Measurements from ENCODE around the gene SLC9C2. TPM values are rescaled to one million over a fixed set of nuclear protein-coding genes. Genes with fewer than 3 reads are reported as not detected.
"Not testable (repeated sequence)": the region's sequence is repeated elsewhere in the genome, so short reads cannot be mapped to it uniquely, and the experiment has no call there.

The SLC9C2 gene
- total and polyA plus RNA-seq, 2 experiments from 2014 or later: not detected

DNA sequence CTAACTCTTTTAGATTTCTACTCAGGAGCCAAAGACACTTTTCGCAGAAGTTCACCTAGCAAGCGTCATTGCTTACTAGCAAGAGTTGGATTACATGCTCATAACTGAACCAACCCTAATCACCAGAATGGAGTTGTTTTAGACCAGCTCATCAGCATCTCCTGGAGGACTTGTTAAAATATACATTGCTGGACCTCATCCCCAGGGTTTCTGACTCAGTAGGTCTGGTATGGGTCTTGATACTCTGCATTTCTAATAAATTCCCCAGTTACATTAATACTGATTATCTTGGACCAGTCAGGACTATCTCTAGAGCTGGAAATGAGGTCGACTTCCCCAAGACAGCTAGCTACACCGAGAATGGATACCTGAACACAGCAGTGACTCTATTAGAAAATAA is 135.4 kb downstream of the SLC9C2 start:
- 98% methylated on average over 4 of the region's 4 CpGs for WGBS, 2 experiments (ENCODE audit: low coverage in 1 of 2, low lambda C conversion rate in 2 of 2, missing lambda C conversion rate in 2 of 2)

DNA sequence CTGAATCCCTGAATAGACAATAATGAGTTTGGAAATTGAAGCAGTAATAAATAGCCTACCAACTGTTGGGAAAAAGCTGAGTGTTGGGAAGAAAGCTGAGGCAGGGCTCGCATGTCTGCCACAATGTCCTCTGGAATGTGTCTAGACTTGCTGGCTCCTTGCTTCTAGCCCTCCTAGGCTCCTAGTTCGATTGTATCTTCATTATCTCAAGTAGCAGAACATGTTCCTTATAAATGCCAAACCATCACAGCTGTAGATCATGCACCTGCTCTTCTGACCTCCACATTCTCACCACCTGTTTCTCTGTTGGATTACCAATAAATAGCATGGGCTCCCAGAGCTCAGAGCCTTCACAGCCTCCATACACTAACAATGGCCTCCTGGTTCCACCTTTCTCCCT is 138.7 kb downstream of the SLC9C2 start:
- H3K4me3 ChIP-seq; H4K20me1 ChIP-seq (ENCODE audit: insufficient read depth); H3K4me2 ChIP-seq (ENCODE audit: unreplicated experiment); H3K9ac ChIP-seq; H3K9me3 ChIP-seq (ENCODE audit: low read depth); H2AFZ ChIP-seq; H3K4me1 ChIP-seq (ENCODE audit: insufficient read depth); H3K27me3 ChIP-seq (replicated peaks; ENCODE audit: insufficient read depth); in situ Hi-C loops (cut with MboI); H3F3A ChIP-seq (ENCODE audit: insufficient read depth); H3K9me2 ChIP-seq (ENCODE audit: insufficient read depth); H3K27ac ChIP-seq; DNase-seq: not testable (repeated sequence)
- H3K79me2 ChIP-seq (ENCODE audit: insufficient read depth): peaks cover 57% of the 10 kb centered on the region
- 77 to 78% methylated on average over 2 of the region's 2 CpGs for WGBS, 2 experiments (ENCODE audit: low coverage in 1 of 2, low lambda C conversion rate in 2 of 2, missing lambda C conversion rate in 2 of 2)
- 0 out of 2 replicates have a peak, but pooled peaks cover 11% of the 10 kb centered on the region for H3K36me3 ChIP-seq (ENCODE audit: low read depth)

More for the DNA sequence above, 135.4 kb downstream of the SLC9C2 start:
- Histone ChIP-seq H3K4me3 (no peak overlapping the region), H3K9me2 (ENCODE audit: insufficient read depth) (no peaks in the 10 kb centered on the region), H3K9ac (no peak overlapping the region), H3K36me3 (ENCODE audit: low read depth) (no peaks in the 10 kb centered on the region), H3K9me3 (ENCODE audit: low read depth) (no peaks in the 10 kb centered on the region), H3K79me2 (ENCODE audit: insufficient read depth) (peaks cover 72% of the 10 kb centered on the region), H3F3A (ENCODE audit: insufficient read depth) (no peaks in the 10 kb centered on the region), H3K4me2 (ENCODE audit: unreplicated experiment) (no peak overlapping the region), H2AFZ (no peak overlapping the region), H4K20me1 (ENCODE audit: insufficient read depth) (no peaks in the 10 kb centered on the region), H3K27me3 (replicated peaks; ENCODE audit: insufficient read depth) (no peaks in the 10 kb centered on the region), H3K27ac (no peak overlapping the region), H3K4me1 (ENCODE audit: insufficient read depth) (no peaks in the 10 kb centered on the region)
- TF ChIP-seq EZH2phosphoT487 (IDR thresholded peaks at IDR 0.05; ENCODE audit: insufficient read depth, low read depth) (no peak), EZH2 (IDR thresholded peaks at IDR 0.05; ENCODE audit: insufficient read depth, poor library complexity, severe bottlenecking) (no peak)
- in situ Hi-C loops (cut with MboI): no loop called here
- DNase-seq: peak; percentile 21

DNA sequence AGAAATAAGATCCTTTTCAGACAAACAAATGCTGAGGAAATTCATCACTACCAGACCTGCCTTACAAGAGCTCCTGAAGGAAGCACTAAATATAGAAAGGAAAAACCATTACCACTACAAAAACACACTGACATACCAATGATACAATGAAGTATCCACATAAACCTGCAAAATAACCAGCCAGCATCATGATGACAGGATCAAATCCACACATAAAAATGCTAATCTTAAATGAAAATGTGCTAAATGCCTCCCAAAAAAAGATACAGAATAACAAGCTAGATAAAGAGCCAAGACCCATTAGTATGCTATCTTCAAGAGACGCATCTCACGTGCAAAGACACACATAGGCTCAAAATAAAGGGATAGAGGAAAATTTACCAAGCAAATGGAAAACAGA is 140.2 kb downstream of the SLC9C2 start:
- in situ Hi-C loops (cut with MboI); H3K9me2 ChIP-seq (ENCODE audit: insufficient read depth); H3K27me3 ChIP-seq (replicated peaks; ENCODE audit: insufficient read depth); H3F3A ChIP-seq (ENCODE audit: insufficient read depth); H2AFZ ChIP-seq; H3K4me3 ChIP-seq; H3K9me3 ChIP-seq (ENCODE audit: low read depth); H3K4me1 ChIP-seq (ENCODE audit: insufficient read depth); H3K27ac ChIP-seq; H3K4me2 ChIP-seq (ENCODE audit: unreplicated experiment); H3K9ac ChIP-seq; DNase-seq; H4K20me1 ChIP-seq (ENCODE audit: insufficient read depth): not testable (repeated sequence)
- WGBS, 2 experiments (ENCODE audit: low coverage in 1 of 2, low lambda C conversion rate in 2 of 2, missing lambda C conversion rate in 2 of 2): 96 to 97% methylated on average over 2 of the region's 2 CpGs
- Histone ChIP-seq H3K79me2 (ENCODE audit: insufficient read depth) (peaks cover 44% of the 10 kb centered on the region), H3K36me3 (ENCODE audit: low read depth) (0 out of 2 replicates have a peak, but pooled peaks cover 11% of the 10 kb centered on the region)

DNA sequence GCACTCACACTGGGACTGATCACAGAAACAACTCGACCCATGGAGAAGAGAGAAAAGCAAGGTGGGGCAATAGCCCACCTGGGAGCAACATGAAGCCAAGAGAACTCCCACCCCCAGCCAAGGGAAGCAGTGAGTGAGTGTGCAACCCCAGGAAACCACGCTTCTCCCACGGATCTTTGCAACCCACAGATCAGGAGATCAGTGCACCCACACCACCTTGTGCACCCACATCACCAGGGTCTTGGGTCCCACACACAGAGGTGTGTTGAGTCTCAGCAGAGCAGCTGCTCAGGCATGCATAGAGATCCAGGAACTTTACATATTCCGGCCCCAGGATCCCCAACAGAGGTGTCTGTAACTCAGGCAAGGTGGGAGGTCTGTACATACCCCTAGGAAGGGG is 143.0 kb downstream of the SLC9C2 start:
- Histone ChIP-seq H3K4me1 (ENCODE audit: insufficient read depth) (no peaks in the 10 kb centered on the region), H3K27me3 (replicated peaks; ENCODE audit: insufficient read depth) (no peaks in the 10 kb centered on the region), H3K4me2 (ENCODE audit: unreplicated experiment) (no peak overlapping the region), H3K9me2 (ENCODE audit: insufficient read depth) (no peaks in the 10 kb centered on the region), H3K36me3 (ENCODE audit: low read depth) (0 out of 2 replicates have a peak, but pooled peaks cover 11% of the 10 kb centered on the region), H2AFZ (no peak overlapping the region), H3K4me3 (no peak overlapping the region), H3F3A (ENCODE audit: insufficient read depth) (no peaks in the 10 kb centered on the region), H3K27ac (no peak overlapping the region), H4K20me1 (ENCODE audit: insufficient read depth) (no peaks in the 10 kb centered on the region), H3K79me2 (ENCODE audit: insufficient read depth) (peaks cover 18% of the 10 kb centered on the region), H3K9me3 (ENCODE audit: low read depth) (no peaks in the 10 kb centered on the region), H3K9ac (no peak overlapping the region)
- DNase-seq: no peak
- in situ Hi-C loops (cut with MboI): no loop called here
- WGBS, 2 experiments (ENCODE audit: low coverage in 1 of 2, low lambda C conversion rate in 2 of 2, missing lambda C conversion rate in 2 of 2): 78 to 86% methylated on average over 4 of the region's 4 CpGs
- TF ChIP-seq EZH2 (IDR thresholded peaks at IDR 0.05; ENCODE audit: insufficient read depth, poor library complexity, severe bottlenecking) (no peak), EZH2phosphoT487 (IDR thresholded peaks at IDR 0.05; ENCODE audit: insufficient read depth, low read depth) (no peak)

DNA sequence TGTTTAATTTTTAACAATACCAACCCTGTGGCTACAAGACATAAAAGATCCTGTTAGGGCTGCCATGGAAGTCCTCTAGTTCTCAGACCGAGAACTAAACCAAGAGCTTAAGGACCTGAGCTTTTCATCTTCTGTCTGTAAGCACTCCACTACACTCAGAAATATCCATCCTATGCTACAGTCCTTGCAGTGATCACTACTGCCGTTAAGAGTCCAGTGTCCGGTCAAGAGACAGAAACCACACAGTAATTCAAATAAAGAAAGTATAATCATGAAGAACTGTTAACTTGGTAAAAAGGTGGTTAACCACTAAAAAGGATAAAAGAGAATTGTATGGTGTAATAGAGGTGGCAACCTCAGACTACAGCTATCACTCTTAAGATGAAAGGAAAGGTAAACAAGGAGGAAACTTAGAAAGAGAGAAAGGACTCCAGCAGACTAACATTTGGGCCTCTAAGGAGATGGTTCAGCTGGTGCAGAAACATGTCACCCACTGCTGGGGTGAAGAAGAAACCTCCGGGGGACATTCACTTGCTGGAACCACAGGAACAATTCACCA is 147.8 kb downstream of the SLC9C2 start:
- H3K9me3 ChIP-seq (ENCODE audit: low read depth): no peaks in the 10 kb centered on the region
- H3K36me3 ChIP-seq (ENCODE audit: low read depth): no peaks in the 10 kb centered on the region
- H2AFZ ChIP-seq: no peak overlapping the region
- WGBS, 2 experiments (ENCODE audit: low coverage in 1 of 2, low lambda C conversion rate in 2 of 2, missing lambda C conversion rate in 2 of 2): 86 to 91% methylated on average over 3 to 4 of the region's 4 CpGs
- no peak overlapping the region for H3K27ac ChIP-seq
- no peaks in the 10 kb centered on the region for H4K20me1 ChIP-seq (ENCODE audit: insufficient read depth)
- no peak for TF ChIP-seq EZH2 (IDR thresholded peaks at IDR 0.05; ENCODE audit: insufficient read depth, poor library complexity, severe bottlenecking)
- no peak for TF ChIP-seq EZH2phosphoT487 (IDR thresholded peaks at IDR 0.05; ENCODE audit: insufficient read depth, low read depth)
- H3K9ac ChIP-seq: no peak overlapping the region
- no peaks in the 10 kb centered on the region for H3K9me2 ChIP-seq (ENCODE audit: insufficient read depth)
- no peak overlapping the region for H3K4me3 ChIP-seq
- H3K4me1 ChIP-seq (ENCODE audit: insufficient read depth): peaks cover 11% of the 10 kb centered on the region
- peaks cover 3% of the 10 kb centered on the region; the same call in 1 of the 2 replicates for H3K79me2 ChIP-seq (ENCODE audit: insufficient read depth)
- in situ Hi-C loops (cut with MboI): no loop called here
- no peak overlapping the region for H3K4me2 ChIP-seq (ENCODE audit: unreplicated experiment)
- no peaks in the 10 kb centered on the region for H3K27me3 ChIP-seq (replicated peaks; ENCODE audit: insufficient read depth)
- DNase-seq: no peak
- H3F3A ChIP-seq (ENCODE audit: insufficient read depth): peaks cover 6% of the 10 kb centered on the region; the same call in 1 of the 2 replicates

Data from GM23248 (cell line).